ENCODE measurements around the gene NOL7. TPM values are rescaled to one million over a fixed set of nuclear protein-coding genes. Genes with fewer than 3 reads are reported as not detected.

The NOL7 gene
- total and polyA plus RNA-seq, 2 of the 13 experiments (the other 11 are each of a cell fraction or from before 2014, with no cell fraction given) = 37.8 to 186 TPM

GRCh38 chr6:13604546-13605416, 10.4 kb upstream of the NOL7 start (continued):
- TF ChIP-seq EP300 (IDR thresholded peaks at IDR 0.05; ENCODE audit: low read depth in 2 of 2, low read length in 2 of 2) = peak; percentile 97 to 99
- TF ChIP-seq EP300 (CRISPR knock-in tag; IDR thresholded peaks at IDR 0.05; ENCODE audit: borderline replicate concordance) = peak; percentile 98
- peak; percentile 92; the same call in 1 of the 2 replicates for TF ChIP-seq ZNF331 (CRISPR knock-in tag; IDR thresholded peaks at IDR 0.05)
- no peak for TF ChIP-seq ZNF850 (CRISPR knock-in tag; conservative IDR thresholded peaks at IDR 0.05)
- TF ChIP-seq CENPT (CRISPR knock-in tag; IDR thresholded peaks at IDR 0.05; ENCODE audit: low read depth) = no peak
- TF ChIP-seq, protein P1, sequence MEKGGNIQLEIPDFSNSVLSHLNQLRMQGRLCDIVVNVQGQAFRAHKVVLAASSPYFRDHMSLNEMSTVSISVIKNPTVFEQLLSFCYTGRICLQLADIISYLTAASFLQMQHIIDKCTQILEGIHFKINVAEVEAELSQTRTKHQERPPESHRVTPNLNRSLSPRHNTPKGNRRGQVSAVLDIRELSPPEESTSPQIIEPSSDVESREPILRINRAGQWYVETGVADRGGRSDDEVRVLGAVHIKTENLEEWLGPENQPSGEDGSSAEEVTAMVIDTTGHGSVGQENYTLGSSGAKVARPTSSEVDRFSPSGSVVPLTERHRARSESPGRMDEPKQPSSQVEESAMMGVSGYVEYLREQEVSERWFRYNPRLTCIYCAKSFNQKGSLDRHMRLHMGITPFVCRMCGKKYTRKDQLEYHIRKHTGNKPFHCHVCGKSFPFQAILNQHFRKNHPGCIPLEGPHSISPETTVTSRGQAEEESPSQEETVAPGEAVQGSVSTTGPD (CRISPR knock-in tag; IDR thresholded peaks at IDR 0.05) = peak; percentile 99
- TF ChIP-seq NBN (conservative IDR thresholded peaks at IDR 0.05) = no peak
- peak; percentile 97 for TF ChIP-seq HNF1A (IDR thresholded peaks at IDR 0.05; ENCODE audit: low read depth)
- peak; percentile 99 for TF ChIP-seq HNF1A (CRISPR knock-in tag; IDR thresholded peaks at IDR 0.05; ENCODE audit: borderline replicate concordance)
- peak; percentile 65; the same call in 1 of the 2 replicates for TF ChIP-seq ZNF7 (CRISPR knock-in tag; IDR thresholded peaks at IDR 0.05)
- no peak; the same call in 1 of the 2 replicates for TF ChIP-seq ZNF460 (CRISPR knock-in tag; IDR thresholded peaks at IDR 0.05; ENCODE audit: borderline replicate concordance)
- no peak for TF ChIP-seq KAT2B (IDR thresholded peaks at IDR 0.05; ENCODE audit: borderline replicate concordance, low read depth, low read length)
- TF ChIP-seq MED13 (CRISPR knock-in tag; IDR thresholded peaks at IDR 0.05) = peak; percentile 98
- no peak for TF ChIP-seq KLF11 (CRISPR knock-in tag; IDR thresholded peaks at IDR 0.05)
- no peak for TF ChIP-seq SRY (CRISPR knock-in tag; IDR thresholded peaks at IDR 0.05)
- peak; percentile 95 for TF ChIP-seq REPIN1 (CRISPR knock-in tag; IDR thresholded peaks at IDR 0.05; ENCODE audit: borderline replicate concordance, low read depth)
- TF ChIP-seq CENPX (CRISPR knock-in tag; IDR thresholded peaks at IDR 0.05) = no peak
- peak; percentile 39 for TF ChIP-seq GABPB1 (CRISPR knock-in tag; IDR thresholded peaks at IDR 0.05)
- no peak for TF ChIP-seq PCBP2 (optimal IDR thresholded peaks at IDR 0.05; ENCODE audit: low read depth, low read length, poor library complexity, severe bottlenecking)
- no peak for TF ChIP-seq ZNF83 (CRISPR knock-in tag; IDR thresholded peaks at IDR 0.05; ENCODE audit: borderline replicate concordance)
- 0 out of 2 replicates have a peak, but pooled peaks have one; percentile 36 for TF ChIP-seq ZNF432 (CRISPR knock-in tag; IDR thresholded peaks at IDR 0.05; ENCODE audit: borderline replicate concordance)
- TF ChIP-seq ETV5 (CRISPR knock-in tag; IDR thresholded peaks at IDR 0.05; ENCODE audit: borderline replicate concordance) = peak; percentile 74; the same call in 1 of the 2 replicates
- peak; percentile 67; the same call in 1 of the 2 replicates for TF ChIP-seq ZNF292 (CRISPR knock-in tag; IDR thresholded peaks at IDR 0.05; ENCODE audit: borderline replicate concordance, low read depth)
- TF ChIP-seq ZNF253 (CRISPR knock-in tag; IDR thresholded peaks at IDR 0.05; ENCODE audit: borderline replicate concordance) = no peak
- TF ChIP-seq ZSCAN22 (CRISPR knock-in tag; IDR thresholded peaks at IDR 0.05) = peak; percentile 64; the same call in 1 of the 2 replicates
